HG03095 (cell line): Measurements from ENCODE around the gene NPM3.
A peak's percentile ranks its signal among the peaks of the same experiment; 100 is the strongest.
"Not testable (repeated sequence)": the region's sequence is repeated elsewhere in the genome, so short reads cannot be mapped to it uniquely, and the experiment has no call there.

ENCODE experiments used
- ATAC-seq: cut with Tn5 transposase; IDR thresholded peaks from one replicate; pipeline ENCODE4 v1.9.1; 2021; ENCODE audit warnings: moderate library complexity; ENCODE audit not compliant: unreplicated experiment

NPM3 gene

GRCh38 chr10:101807158-101807557 lies 23.9 kb upstream of the NPM3 start:
- ATAC-seq = no peak

- no peak for ATAC-seq
These were observed 20.3 kb upstream of the NPM3 start for GRCh38 chr10:101803511-101803910.

GRCh38 chr10:101797403-101798059 lies 14.3 kb upstream of the NPM3 start:
- no peak for ATAC-seq

- ATAC-seq = no peak
These were observed 10.3 kb upstream of the NPM3 start for GRCh38 chr10:101793526-101793925.

- no peak for ATAC-seq
These were observed 6.4 kb upstream of the NPM3 start for GRCh38 chr10:101789686-101790085.

- not testable (repeated sequence) for ATAC-seq
These were observed 6.0 kb upstream of the NPM3 start for GRCh38 chr10:101789231-101789630.

GRCh38 chr10:101785801-101786200 lies 2.6 kb upstream of the NPM3 start:
- ATAC-seq = no peak

- ATAC-seq = no peak
These were observed 1.3 kb upstream of the NPM3 start for GRCh38 chr10:101784558-101784957.

- no peak for ATAC-seq
These were observed 481 bp upstream of the NPM3 start for GRCh38 chr10:101783736-101784118.

- ATAC-seq = no peak
These were observed 1.0 kb downstream of the NPM3 start for GRCh38 chr10:101781984-101782810.

- no peak for ATAC-seq
These were observed 1.6 kb downstream of the NPM3 start for GRCh38 chr10:101781655-101781983.

GRCh38 chr10:101780818-101781654 lies 2.2 kb downstream of the NPM3 start:
- ATAC-seq = no peak

GRCh38 chr10:101780187-101780817 lies 2.9 kb downstream of the NPM3 start:
- ATAC-seq = no peak

GRCh38 chr10:101779544-101780186 lies 3.6 kb downstream of the NPM3 start:
- peak; percentile 43 for ATAC-seq

- ATAC-seq = no peak
These were observed 4.3 kb downstream of the NPM3 start for GRCh38 chr10:101778781-101779543.

GRCh38 chr10:101778151-101778780 lies 5.0 kb downstream of the NPM3 start:
- ATAC-seq = no peak

GRCh38 chr10:101777619-101778145 lies 5.6 kb downstream of the NPM3 start:
- no peak for ATAC-seq

GRCh38 chr10:101776161-101776817 lies 7.0 kb downstream of the NPM3 start:
- no peak for ATAC-seq
